Lung (tissue), 12 donors: Measurements from ENCODE around the gene CDK3. TPM values are rescaled to one million over a fixed set of nuclear protein-coding genes. Genes with fewer than 3 reads are reported as not detected.

Experiments
- ATAC-seq: fragments of 200-7000 bp; cut with Tn5 transposase; one replicate; pipeline ENCODE4 v1.9.1; 2020; ENCODE audit warnings: moderate number of reproducible peaks; ENCODE audit not compliant: insufficient read depth, low FRiP score
- DNase-seq, 3 donors: peaks; one replicate each; pipeline ENCODE4 v3.0.0-alpha.2; 2013 to 2017
- H3K27ac ChIP-seq, 2 donors: one replicate each; pipeline ENCODE4 v1.5.1; 2013; ENCODE audit warnings: mild to moderate bottlenecking in 2 of 2, moderate library complexity in 2 of 2, control low read depth in 1 of 2, inconsistent platforms in 1 of 2, low read depth in 1 of 2, low read length in 1 of 2
- H3K27me3 ChIP-seq, 3 donors: one replicate each; pipeline ENCODE4 v1.5.1; 2013; ENCODE audit warnings: low read length in 2 of 3; ENCODE audit not compliant: control insufficient read depth in 3 of 3, insufficient read depth in 3 of 3
- H3K36me3 ChIP-seq, 4 donors: one replicate each; pipeline ENCODE4 v1.5.1; 2013; ENCODE audit warnings: low read length in 4 of 4, mild to moderate bottlenecking in 1 of 4, moderate library complexity in 1 of 4; ENCODE audit not compliant: control insufficient read depth in 4 of 4, insufficient read depth in 4 of 4
- H3K4me1 ChIP-seq, 5 donors: one replicate each; pipeline ENCODE4 v1.5.1; 2013; ENCODE audit warnings: low read length in 5 of 5, mild to moderate bottlenecking in 2 of 5, moderate library complexity in 1 of 5; ENCODE audit not compliant: control insufficient read depth in 5 of 5, insufficient read depth in 5 of 5
- H3K4me3 ChIP-seq: one replicate; pipeline ENCODE4 v1.5.1; 2013; ENCODE audit warnings: mild to moderate bottlenecking, control low read depth, moderate library complexity
- H3K9ac ChIP-seq, 2 donors: one replicate each; pipeline ENCODE4 v1.5.1; 2013; ENCODE audit warnings: low read length in 2 of 2, control low read depth in 1 of 2; ENCODE audit not compliant: insufficient read depth in 1 of 2
- H3K9me3 ChIP-seq, 4 donors: one replicate each; pipeline ENCODE4 v1.5.1; 2013; ENCODE audit warnings: low read length in 3 of 4, mild to moderate bottlenecking in 1 of 4, moderate library complexity in 1 of 4; ENCODE audit not compliant: control insufficient read depth in 4 of 4, insufficient read depth in 3 of 4
- CTCF ChIP-seq: IDR thresholded peaks from 2 replicates; pipeline ENCODE4 v1.5.1; 2012; ENCODE audit warnings: mild to moderate bottlenecking; ENCODE audit errors: control extremely low read depth, extremely low read depth
- WGBS, 2 donors: extraction: QIAGEN DNeasy Blood & Tissue Kit; methylation state at CpG; one replicate each; pipeline ENCODE4 v1.1.7; 2013; 5-methylcytosine and 5-hydroxymethylcytosine counted together
- polyA plus RNA-seq, 2 donors: library from polyadenylated mRNA; stranded (reverse); fragments of 200-250 nt; gene quantifications; one replicate each; pipeline ENCODE4 v1.2.1, GENCODE V29; 2013
- total RNA-seq, 2 donors: library from RNA; depleted of rRNA in 1 of 2; stranded (reverse); fragments of >200 nt in 1 of 2; gene quantifications; one replicate each; pipeline ENCODE4 v1.2.1, GENCODE V29; 2014 to 2021
- donor health status: control.
- donor health status: control.
- donor health status: Bipolar disorder and iron deficiency.
- donor health status: healthy.
- donor health status: DM: yes; HTN: yes; CAD: no.

Gene CDK3
- total and polyA plus RNA-seq, 4 donors = 7.3 to 15.7 (median 7.8) TPM

DNA sequence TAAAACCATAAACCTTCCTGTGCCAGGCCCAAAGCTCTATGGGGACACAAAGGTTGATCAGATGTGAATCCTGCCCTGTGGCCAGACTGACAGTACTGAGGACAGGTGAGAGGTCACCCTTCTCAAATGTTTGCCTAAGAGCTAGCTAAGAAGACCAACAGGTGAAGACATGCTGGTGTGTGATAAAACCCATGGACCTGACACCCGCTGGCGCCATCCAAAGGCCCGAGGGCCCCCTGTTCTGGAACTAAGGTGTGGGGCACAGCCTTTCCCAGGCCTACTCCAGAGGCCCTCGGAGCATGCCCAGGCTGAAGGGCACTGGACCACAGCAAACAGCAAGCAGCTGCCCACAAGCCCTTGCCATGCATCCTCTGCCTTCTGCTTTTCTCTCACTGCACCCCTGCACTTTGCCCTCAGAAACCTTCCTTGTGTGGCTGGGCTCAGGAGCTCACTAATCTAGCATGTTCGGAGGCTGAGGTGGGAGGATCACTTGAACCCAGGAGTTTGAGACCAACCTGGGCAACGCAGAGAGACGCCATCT lies 5.2 kb upstream of the CDK3 start:
- no peak overlapping the region for H3K9ac ChIP-seq
- H3K4me1 ChIP-seq = peaks cover 0 to 6% (median 3%) of the 10 kb centered on the region in 5 donors
- H3K4me3 ChIP-seq = no peak overlapping the region
- WGBS, 2 donors = 95 to 98% methylated on average over 7 of the region's 7 CpGs
- H3K27ac ChIP-seq = no peak overlapping the region
- no peaks in the 10 kb centered on the region for H3K27me3 ChIP-seq
- H3K9me3 ChIP-seq = no peaks in the 10 kb centered on the region
- peaks cover 0 to 15% (median 5%) of the 10 kb centered on the region in 4 donors for H3K36me3 ChIP-seq
- DNase-seq = no peak
- TF ChIP-seq CTCF = no peak
- no peak for ATAC-seq

DNA sequence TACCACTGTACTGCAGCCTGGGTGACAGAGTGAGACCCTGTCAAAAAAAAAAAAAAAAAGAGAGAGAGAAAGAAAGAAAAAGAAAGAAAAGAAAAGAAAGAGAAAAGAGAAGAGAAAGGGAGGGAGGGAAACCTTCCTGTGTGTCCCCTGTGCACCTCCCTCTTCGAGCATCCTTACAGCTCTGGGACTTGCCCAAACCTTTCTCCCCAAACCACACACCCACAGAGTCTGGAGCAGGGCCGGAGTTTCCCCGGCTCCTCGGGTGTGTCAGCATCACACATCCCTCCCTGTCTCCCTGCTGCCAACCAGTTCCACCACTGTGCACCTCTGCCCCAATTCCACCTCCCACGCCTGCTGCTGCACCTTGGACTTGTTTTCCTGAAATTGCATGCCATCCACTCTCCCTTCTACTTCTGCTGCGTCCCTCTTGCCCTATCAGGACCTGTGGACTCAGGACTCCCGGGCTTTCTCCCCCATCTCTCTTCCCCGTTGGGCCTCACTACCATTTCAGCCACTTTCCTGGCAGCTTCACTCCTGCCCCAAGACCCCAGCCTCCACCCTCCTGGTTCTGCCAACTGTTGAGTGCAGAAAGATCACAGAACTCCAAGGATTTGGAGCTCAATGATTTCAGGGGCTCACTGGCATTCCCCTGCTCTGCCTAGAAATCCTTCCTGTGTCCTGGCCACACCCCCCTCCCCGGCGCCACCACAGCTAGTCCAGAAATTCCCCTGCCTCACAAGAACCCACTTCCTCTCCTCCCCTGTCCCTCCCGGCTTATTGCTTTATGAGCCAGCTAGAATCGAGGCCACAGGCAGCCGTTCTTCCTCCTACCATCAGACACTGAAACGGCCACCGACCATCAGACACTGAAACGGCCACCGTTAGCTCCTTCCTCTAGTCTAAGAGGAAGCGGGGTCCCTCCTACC lies 3.7 kb upstream of the CDK3 start:
- Histone ChIP-seq H3K4me1 (peaks cover 0 to 6% (median 3%) of the 10 kb centered on the region in 5 donors), H3K27ac (peak overlapping the region in 1 of 2 donors; percentile 23), H3K4me3 (no peak overlapping the region), H3K36me3 (peaks cover 0 to 11% (median 2%) of the 10 kb centered on the region in 4 donors), H3K9me3 (no peaks in the 10 kb centered on the region), H3K9ac (no peak overlapping the region), H3K27me3 (no peaks in the 10 kb centered on the region)
- no peak for TF ChIP-seq CTCF
- ATAC-seq (peak; percentile 42), DNase-seq (peak; percentile 38 to 46 (median 42))
- 14 to 24% methylated on average over 18 of the region's 18 CpGs for WGBS, 2 donors

DNA sequence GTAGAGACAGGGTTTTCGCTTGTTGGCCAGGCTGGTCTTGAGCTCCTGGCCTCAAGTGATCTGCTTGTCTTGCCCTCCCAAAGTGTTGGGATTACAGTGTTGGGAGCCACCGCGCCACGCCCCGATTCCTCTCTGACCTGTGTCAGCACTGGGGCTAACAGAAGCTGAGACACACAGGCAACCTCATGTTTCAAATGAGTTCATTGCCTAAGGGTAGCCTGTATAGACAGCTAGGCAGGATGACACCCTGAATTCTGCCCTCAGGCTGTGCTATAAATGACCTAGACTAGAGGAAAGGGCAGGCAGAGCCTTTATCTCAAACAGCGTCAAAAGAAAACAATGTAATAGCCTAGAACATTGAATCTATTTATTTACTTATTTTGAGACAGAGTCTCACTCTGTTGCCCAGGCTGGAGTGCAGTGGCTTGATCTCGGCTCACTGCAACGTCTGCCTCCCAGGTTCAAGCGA lies 2.3 kb upstream of the CDK3 start:
- Histone ChIP-seq H3K27ac (no peak overlapping the region), H3K36me3 (peaks cover 0 to 14% (median 3%) of the 10 kb centered on the region in 4 donors), H3K9ac (no peak overlapping the region), H3K27me3 (no peaks in the 10 kb centered on the region), H3K9me3 (no peaks in the 10 kb centered on the region), H3K4me3 (no peak overlapping the region), H3K4me1 (peaks cover 0 to 6% (median 3%) of the 10 kb centered on the region in 5 donors)
- no peak for ATAC-seq
- DNase-seq = no peak
- 86 to 92% methylated on average over 9 of the region's 9 CpGs for WGBS, 2 donors
- no peak for TF ChIP-seq CTCF
